ENCODE results near the gene ACBD6. TPM values are rescaled to one million over a fixed set of nuclear protein-coding genes. Genes with fewer than 3 reads are reported as not detected.
A peak's percentile ranks its signal among the peaks of the same experiment; 100 is the strongest.
"Not testable (repeated sequence)": the region's sequence is repeated elsewhere in the genome, so short reads cannot be mapped to it uniquely, and the experiment has no call there.

ACBD6 gene, protein sequence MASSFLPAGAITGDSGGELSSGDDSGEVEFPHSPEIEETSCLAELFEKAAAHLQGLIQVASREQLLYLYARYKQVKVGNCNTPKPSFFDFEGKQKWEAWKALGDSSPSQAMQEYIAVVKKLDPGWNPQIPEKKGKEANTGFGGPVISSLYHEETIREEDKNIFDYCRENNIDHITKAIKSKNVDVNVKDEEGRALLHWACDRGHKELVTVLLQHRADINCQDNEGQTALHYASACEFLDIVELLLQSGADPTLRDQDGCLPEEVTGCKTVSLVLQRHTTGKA
- total RNA-seq = 10 to 100 TPM; 45.6 to 46.8 TPM

GRCh38 chr1:180502361-180503279 is at the start of gene ACBD6:
TSS of gene ACBD6 (minus strand) at chr1:180502577. CDS start at chr1:180502266, 311 bp downstream.
- Mint-ChIP-seq H3K27ac (peak within 1 kb of the TSS; percentile 97), H3K36me3 (ENCODE audit: low read depth) (peaks cover 14% of the 10 kb centered on the region), H3K4me3 (peak within 1 kb of the TSS; percentile 96), H3K27me3 (no peaks in the 10 kb centered on the region), H3K4me1 (peaks cover 33% of the 10 kb centered on the region), H3K9me3 (ENCODE audit: low read depth) (no peaks in the 10 kb centered on the region)
- DNase-seq (peak; percentile 94), ATAC-seq (peak; percentile 95)
- ChIA-PET POLR2A (interaction anchor here (0.6 to 1.0 kb wide), 5 partner anchors 129 to 894 kb away, joined by 3 to 4 read pairs (median 3); partner anchors contain the start of gene XPR1), CTCF (interaction anchor here (0.8 to 7.1 kb wide), 6 partner anchors 9 to 588 kb away, joined by 3 to 58 read pairs (median 6); no protein-coding TSS in a partner anchor)
- intact Hi-C loops (cut with DNase I, micrococcal nuclease) = loop anchor here (1.0 to 10.0 kb wide), 12 partner anchors 70 to 640 kb away; partner anchors contain the start of genes IER5 (in 2 of the 2), XPR1 (in 2 of the 2), CEP350 (in 1 of the 2) and QSOX1 (in 1 of the 2)

DNA sequence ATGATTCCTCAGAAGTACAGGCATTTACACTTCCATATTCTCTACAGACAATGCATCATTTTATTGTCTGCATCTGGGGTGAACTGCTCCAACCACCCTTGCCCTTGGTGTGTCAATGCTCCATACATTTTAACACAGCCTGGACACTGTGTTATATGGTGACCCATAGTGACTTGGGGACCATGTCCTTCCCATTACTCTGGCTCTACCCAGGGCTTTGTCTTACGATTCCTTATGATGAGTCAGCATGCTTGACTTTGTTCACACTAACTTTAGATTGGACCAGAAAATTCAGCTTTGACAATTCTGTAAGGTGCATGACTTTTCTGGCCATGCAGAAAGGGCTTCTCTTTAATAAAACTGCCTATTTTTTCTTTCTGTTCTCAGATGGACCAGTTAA is 49.6 kb upstream of the ACBD6 start:
- no peak for DNase-seq
- no peak for ATAC-seq
- ChIA-PET POLR2A (no interaction called here), CTCF (interaction anchor here (0.7 to 2.0 kb wide), 4 partner anchors 16 to 312 kb away, joined by 3 to 7 read pairs (median 4); no protein-coding TSS in a partner anchor)
- Mint-ChIP-seq H3K27ac (no peak overlapping the region), H3K36me3 (ENCODE audit: low read depth) (no peaks in the 10 kb centered on the region), H3K27me3 (peaks cover 2% of the 10 kb centered on the region), H3K4me1 (no peaks in the 10 kb centered on the region), H3K4me3 (no peak overlapping the region), H3K9me3 (ENCODE audit: low read depth) (no peaks in the 10 kb centered on the region)
- intact Hi-C loops (cut with DNase I, micrococcal nuclease) = no loop called here

DNA sequence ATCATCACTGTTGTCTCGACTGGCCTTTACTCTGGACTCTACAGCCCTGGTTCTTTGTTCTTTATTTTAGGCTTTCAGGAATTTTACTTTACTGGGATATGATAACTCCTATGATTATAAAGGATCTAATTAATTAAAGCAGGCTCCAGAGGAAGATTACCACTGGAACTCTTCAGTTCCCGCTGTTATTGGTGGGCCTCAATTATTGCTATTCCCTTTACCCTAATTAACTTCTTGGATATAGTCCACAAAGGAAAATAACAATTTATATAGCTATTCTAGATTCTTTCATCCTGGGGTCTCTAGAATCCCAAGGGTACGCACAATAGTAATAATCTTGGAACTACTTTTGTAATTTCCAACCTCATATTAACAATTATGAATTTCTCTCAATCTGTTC is 47.9 kb upstream of the ACBD6 start:
- Mint-ChIP-seq H3K27ac (no peak overlapping the region), H3K4me3 (no peak overlapping the region), H3K4me1 (no peaks in the 10 kb centered on the region), H3K9me3 (ENCODE audit: low read depth) (no peaks in the 10 kb centered on the region), H3K27me3 (no peaks in the 10 kb centered on the region), H3K36me3 (ENCODE audit: low read depth) (no peaks in the 10 kb centered on the region)
- ATAC-seq (no peak), DNase-seq (no peak)
- ChIA-PET CTCF (interaction anchor here (0.7 to 1.1 kb wide), 3 partner anchors 10 to 34 kb away, joined by 3 read pairs; no protein-coding TSS in a partner anchor), POLR2A (no interaction called here)
- intact Hi-C loops (cut with DNase I, micrococcal nuclease) = no loop called here

GRCh38 chr1:180549770-180550169 is 47.4 kb upstream of the ACBD6 start:
- H3K36me3 Mint-ChIP-seq (ENCODE audit: low read depth) = not testable (repeated sequence)

DNA sequence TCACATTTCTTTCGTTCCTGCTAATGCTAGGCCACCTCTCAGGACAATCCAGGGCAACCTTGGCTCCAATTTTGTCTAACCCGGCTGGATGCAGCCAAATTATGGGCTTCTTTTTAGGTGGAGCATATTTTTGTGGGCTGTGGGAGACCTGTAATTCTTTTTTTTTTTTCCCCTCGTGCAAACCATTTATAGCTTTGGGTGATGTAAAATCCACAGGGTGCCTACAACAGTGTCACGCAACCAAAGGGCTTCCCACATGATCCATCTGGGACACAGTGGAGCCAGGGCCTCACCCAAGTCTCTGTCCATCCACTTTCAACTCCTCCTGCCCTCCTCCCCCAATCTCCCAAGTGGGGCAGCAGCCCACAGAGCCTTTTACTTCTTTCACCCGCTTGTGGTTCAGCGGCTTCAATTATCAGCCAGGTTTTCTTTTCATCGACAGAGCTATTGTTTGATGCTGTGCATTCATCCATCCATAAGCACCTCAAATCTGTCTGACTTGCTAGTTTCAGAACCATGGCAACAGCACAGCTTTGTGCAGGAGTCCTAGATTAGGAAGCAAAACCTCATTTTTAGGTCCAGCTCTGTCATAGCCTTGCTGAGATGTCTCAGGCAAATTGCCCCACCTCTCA is 46.4 kb upstream of the ACBD6 start:
- Mint-ChIP-seq H3K4me1 (no peaks in the 10 kb centered on the region), H3K27me3 (no peaks in the 10 kb centered on the region), H3K9me3 (ENCODE audit: low read depth) (no peaks in the 10 kb centered on the region), H3K36me3 (ENCODE audit: low read depth) (no peaks in the 10 kb centered on the region), H3K4me3 (no peak overlapping the region), H3K27ac (no peak overlapping the region)
- ChIA-PET CTCF (interaction anchor here (1.0 to 1.3 kb wide), 2 partner anchors 11 to 315 kb away, joined by 5 to 6 read pairs; no protein-coding TSS in a partner anchor), POLR2A (interaction anchor here (0.6 kb wide), 1 partner anchor 11 kb away, joined by 3 read pairs; no protein-coding TSS in a partner anchor)
- DNase-seq (no peak), ATAC-seq (no peak)
- intact Hi-C loops (cut with DNase I, micrococcal nuclease) = no loop called here

More at GRCh38 chr1:180549770-180550169, 47.4 kb upstream of the ACBD6 start:
- CTCF ChIA-PET = interaction anchor here (0.7 to 1.1 kb wide), 2 partner anchors 9 to 17 kb away, joined by 3 read pairs; no protein-coding TSS in a partner anchor
- intact Hi-C loops (cut with DNase I, micrococcal nuclease); POLR2A ChIA-PET; H3K27ac Mint-ChIP-seq; H3K4me3 Mint-ChIP-seq; H3K4me1 Mint-ChIP-seq; H3K9me3 Mint-ChIP-seq (ENCODE audit: low read depth); DNase-seq; ATAC-seq; H3K27me3 Mint-ChIP-seq: not testable (repeated sequence)

GRCh38 chr1:180545991-180546390 is 43.6 kb upstream of the ACBD6 start:
- no peak overlapping the region for H3K27ac Mint-ChIP-seq
- H3K36me3 Mint-ChIP-seq (ENCODE audit: low read depth) = no peaks in the 10 kb centered on the region
- CTCF ChIA-PET = interaction anchor here (0.6 to 1.1 kb wide), 2 partner anchors 298 to 316 kb away, joined by 3 to 5 read pairs; no protein-coding TSS in a partner anchor
- POLR2A ChIA-PET = no interaction called here
- intact Hi-C loops (cut with DNase I, micrococcal nuclease) = no loop called here
- no peaks in the 10 kb centered on the region for H3K4me1 Mint-ChIP-seq
- no peaks in the 10 kb centered on the region for H3K27me3 Mint-ChIP-seq
- no peak overlapping the region for H3K4me3 Mint-ChIP-seq
- peak; percentile 19 for ATAC-seq
- no peak for DNase-seq
- no peaks in the 10 kb centered on the region for H3K9me3 Mint-ChIP-seq (ENCODE audit: low read depth)

GRCh38 chr1:180544050-180544449 is 41.7 kb upstream of the ACBD6 start:
- no peaks in the 10 kb centered on the region for H3K36me3 Mint-ChIP-seq (ENCODE audit: low read depth)
- ATAC-seq = no peak

GRCh38 chr1:180542838-180543145 is 40.4 kb upstream of the ACBD6 start:
- H3K27ac Mint-ChIP-seq = no peak overlapping the region
- ATAC-seq (no peak), DNase-seq (no peak)
- ChIA-PET POLR2A (no interaction called here), CTCF (interaction anchor here (0.6 kb wide), 1 partner anchor 231 kb away, joined by 3 read pairs; no protein-coding TSS in a partner anchor)
- no peaks in the 10 kb centered on the region for H3K27me3 Mint-ChIP-seq
- H3K9me3 Mint-ChIP-seq (ENCODE audit: low read depth) = no peaks in the 10 kb centered on the region
- H3K4me1 Mint-ChIP-seq = no peaks in the 10 kb centered on the region
- intact Hi-C loops (cut with DNase I, micrococcal nuclease) = no loop called here
- H3K4me3 Mint-ChIP-seq = no peak overlapping the region
- no peaks in the 10 kb centered on the region for H3K36me3 Mint-ChIP-seq (ENCODE audit: low read depth)

More at GRCh38 chr1:180544050-180544449, 41.7 kb upstream of the ACBD6 start:
- intact Hi-C loops (cut with DNase I, micrococcal nuclease) = no loop called here
- CTCF ChIA-PET = no interaction called here
- Mint-ChIP-seq H3K27ac (no peak overlapping the region), H3K4me3 (no peak overlapping the region), H3K27me3 (no peaks in the 10 kb centered on the region), H3K4me1 (no peaks in the 10 kb centered on the region), H3K9me3 (ENCODE audit: low read depth) (no peaks in the 10 kb centered on the region)
- POLR2A ChIA-PET = no interaction called here
- DNase-seq = no peak

- intact Hi-C loops (cut with DNase I, micrococcal nuclease) = no loop called here
- no peak for ATAC-seq
- no peak overlapping the region for H3K27ac Mint-ChIP-seq
- DNase-seq = no peak
- no peak overlapping the region for H3K4me3 Mint-ChIP-seq
- ChIA-PET POLR2A (no interaction called here), CTCF (interaction anchor here (0.6 kb wide), 2 partner anchors 82 to 231 kb away, joined by 3 read pairs; no protein-coding TSS in a partner anchor)
- no peaks in the 10 kb centered on the region for H3K9me3 Mint-ChIP-seq (ENCODE audit: low read depth)
- no peaks in the 10 kb centered on the region for H3K4me1 Mint-ChIP-seq
- no peaks in the 10 kb centered on the region for H3K27me3 Mint-ChIP-seq
- no peaks in the 10 kb centered on the region for H3K36me3 Mint-ChIP-seq (ENCODE audit: low read depth)
Observed at GRCh38 chr1:180542113-180542837, 39.9 kb upstream of the ACBD6 start.

- POLR2A ChIA-PET = no interaction called here
- intact Hi-C loops (cut with DNase I, micrococcal nuclease) = no loop called here
- H3K27me3 Mint-ChIP-seq = peaks cover 4% of the 10 kb centered on the region
- no peak overlapping the region for H3K4me3 Mint-ChIP-seq
- H3K27ac Mint-ChIP-seq = no peak overlapping the region
- H3K36me3 Mint-ChIP-seq (ENCODE audit: low read depth) = no peaks in the 10 kb centered on the region
- H3K9me3 Mint-ChIP-seq (ENCODE audit: low read depth) = no peaks in the 10 kb centered on the region
- no peaks in the 10 kb centered on the region for H3K4me1 Mint-ChIP-seq
- CTCF ChIA-PET = interaction anchor here (0.6 to 1.0 kb wide), 4 partner anchors 9 to 44 kb away, joined by 3 read pairs; no protein-coding TSS in a partner anchor
- DNase-seq (no peak), ATAC-seq (no peak)
Observed at GRCh38 chr1:180540697-180541594, 38.6 kb upstream of the ACBD6 start.

All from activated CD4-positive, alpha-beta T cell treated with anti-CD3 and anti-CD28 coated beads for 36 hours (primary cell).